AG04450 (cell line): ENCODE results near the gene SART3. TPM values are rescaled to one million over a fixed set of nuclear protein-coding genes. Genes with fewer than 3 reads are reported as not detected.

ENCODE experiments used
- CTCF ChIA-PET: fragments of 300-600, 350-600 bp; formaldehyde crosslinking; extraction: SDS; loops from one replicate; lab custom pipeline; 2022; ENCODE audit warnings: antibody characterized with exemption, inconsistent platforms; lab: Charles Lee
- POLR2A ChIA-PET: fragments of 350-600 bp; formaldehyde crosslinking; extraction: SDS; loops from one replicate; lab custom pipeline; 2021; ENCODE audit warnings: antibody characterized with exemption, inconsistent platforms; lab: Yijun Ruan, JAX
- DNase-seq: peaks from one replicate; pipeline ENCODE4 v3.0.0-alpha.2; 2011; ENCODE audit warnings: low read depth, low spot score
- H3K27ac ChIP-seq: one replicate; pipeline ENCODE4 v1.5.1; 2012; ENCODE audit warnings: low read depth, low read length, control low read depth
- H3K27me3 ChIP-seq: one replicate; pipeline ENCODE4 v1.6.0; 2012; ENCODE audit warnings: low read length; ENCODE audit not compliant: control insufficient read depth, insufficient read depth
- H3K4me3 ChIP-seq: 2 replicates; pipeline ENCODE4 v1.5.1; 2011; ENCODE audit warnings: mild to moderate bottlenecking, low read depth, low read length, control low read depth
- H3K9me3 ChIP-seq: 2 replicates; pipeline ENCODE4 v1.5.1; 2012; ENCODE audit warnings: low read length; ENCODE audit not compliant: control insufficient read depth, insufficient read depth
- polyA plus RNA-seq: library from polyadenylated mRNA; depleted of rRNA; stranded (reverse); fragments of >200 nt; gene quantifications from 2 replicates; pipeline ENCODE4 v1.2.3, GENCODE V29; 2011
- TF ChIP-seq, protein P1 (sequence below): IDR thresholded peaks from 2 replicates; pipeline ENCODE4 v1.5.1; 2011; ENCODE audit warnings: low read depth, low read length, control low read depth, inconsistent platforms

Gene SART3
- polyA plus RNA-seq, 1 experiment: 23.9 TPM

DNA sequence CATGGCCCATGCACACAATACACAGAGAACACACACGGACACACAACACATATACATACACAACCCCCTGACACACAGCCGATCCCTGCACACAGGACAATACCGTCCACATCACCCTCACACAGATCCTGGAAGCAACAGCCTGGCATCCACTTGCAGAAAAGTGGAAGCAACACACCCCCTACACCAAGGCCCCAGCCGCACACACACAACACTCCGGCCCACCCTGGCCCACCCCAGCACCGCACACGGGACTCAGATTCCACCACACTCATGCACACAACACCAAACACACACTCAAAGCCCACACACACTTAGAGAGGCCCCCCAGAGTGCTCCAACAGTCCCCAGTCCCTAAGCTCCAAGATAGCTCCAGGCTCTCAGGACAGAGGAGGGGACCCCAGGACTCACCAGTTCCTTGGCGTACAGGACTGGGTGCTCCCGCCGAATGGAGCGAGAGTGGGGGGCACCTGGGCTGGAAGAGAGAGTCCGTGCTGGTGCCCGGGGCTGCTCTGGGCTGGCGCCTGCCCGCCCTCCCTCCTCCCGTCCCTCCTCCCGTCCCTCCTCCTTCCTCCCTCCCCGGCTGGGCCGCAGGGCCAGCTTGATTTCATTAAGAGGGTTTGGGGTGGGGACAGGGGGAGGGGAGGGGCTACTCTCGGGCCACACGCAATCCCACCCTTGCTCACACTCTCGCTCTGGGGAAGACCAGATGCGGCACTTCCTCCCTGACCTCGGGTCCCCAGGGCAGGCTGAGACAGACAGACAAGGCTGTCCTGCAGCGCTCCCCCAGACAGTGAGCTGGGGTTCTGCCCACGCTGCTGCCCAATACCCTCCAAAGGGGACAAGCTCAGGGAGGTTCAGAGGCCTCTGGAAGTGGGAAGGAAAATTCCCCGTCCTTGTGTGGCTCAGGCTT, 36.8 kb upstream of the SART3 start, which contains the start of gene TMEM119:
Gene TMEM119 (minus strand): TSS at position 526 of the 913 bp plus-strand sequence. CDS start 5,701 bp downstream, outside the sequence.
- CTCF ChIA-PET: interaction anchor here (1.0 to 1.5 kb wide), 3 partner anchors 21 to 48 kb away, joined by 4 to 7 read pairs (median 4); no protein-coding TSS in a partner anchor

DNA sequence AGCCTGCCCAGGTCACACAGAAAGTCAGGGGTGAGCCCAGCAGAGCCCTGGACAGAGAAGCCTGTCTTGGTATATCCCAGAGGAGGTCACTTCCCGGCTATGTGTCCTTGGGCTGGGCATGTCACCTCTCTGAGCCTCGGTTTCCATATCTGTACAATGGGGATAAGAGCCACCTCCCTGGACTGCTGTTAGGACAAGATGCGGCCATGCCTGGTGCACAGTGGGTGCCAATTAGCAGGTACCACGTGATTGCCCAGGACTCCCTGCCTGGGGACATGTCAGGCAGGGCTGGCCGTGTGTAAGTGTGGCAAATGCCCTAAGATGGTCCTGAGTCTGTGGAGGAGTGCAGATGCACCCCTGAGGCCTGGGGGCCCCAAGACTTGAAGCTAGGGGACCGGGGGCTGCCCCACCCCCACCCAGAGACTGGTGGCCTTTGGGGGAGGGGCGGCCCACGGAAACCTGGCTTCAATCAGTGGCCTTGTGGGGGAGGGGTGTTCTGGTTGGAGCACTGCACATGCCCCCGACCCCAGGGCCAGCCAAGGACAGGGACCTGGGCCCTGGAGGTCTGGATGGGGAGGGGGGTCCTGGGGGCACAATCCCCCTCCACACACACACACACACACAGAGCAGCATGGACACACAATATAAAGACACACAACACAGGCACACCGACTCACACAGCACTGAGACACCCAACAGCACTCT, 36.0 kb upstream of the SART3 start:
- ChIA-PET POLR2A (no interaction called here), CTCF (no interaction called here)
- H3K27ac ChIP-seq: no peak overlapping the region
- TF ChIP-seq, protein P1, sequence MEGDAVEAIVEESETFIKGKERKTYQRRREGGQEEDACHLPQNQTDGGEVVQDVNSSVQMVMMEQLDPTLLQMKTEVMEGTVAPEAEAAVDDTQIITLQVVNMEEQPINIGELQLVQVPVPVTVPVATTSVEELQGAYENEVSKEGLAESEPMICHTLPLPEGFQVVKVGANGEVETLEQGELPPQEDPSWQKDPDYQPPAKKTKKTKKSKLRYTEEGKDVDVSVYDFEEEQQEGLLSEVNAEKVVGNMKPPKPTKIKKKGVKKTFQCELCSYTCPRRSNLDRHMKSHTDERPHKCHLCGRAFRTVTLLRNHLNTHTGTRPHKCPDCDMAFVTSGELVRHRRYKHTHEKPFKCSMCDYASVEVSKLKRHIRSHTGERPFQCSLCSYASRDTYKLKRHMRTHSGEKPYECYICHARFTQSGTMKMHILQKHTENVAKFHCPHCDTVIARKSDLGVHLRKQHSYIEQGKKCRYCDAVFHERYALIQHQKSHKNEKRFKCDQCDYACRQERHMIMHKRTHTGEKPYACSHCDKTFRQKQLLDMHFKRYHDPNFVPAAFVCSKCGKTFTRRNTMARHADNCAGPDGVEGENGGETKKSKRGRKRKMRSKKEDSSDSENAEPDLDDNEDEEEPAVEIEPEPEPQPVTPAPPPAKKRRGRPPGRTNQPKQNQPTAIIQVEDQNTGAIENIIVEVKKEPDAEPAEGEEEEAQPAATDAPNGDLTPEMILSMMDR: no peak
- H3K9me3 ChIP-seq: no peaks in the 10 kb centered on the region; the same call in 1 of the 2 replicates
- no peak for DNase-seq
- peak overlapping the region; percentile 75 for H3K4me3 ChIP-seq
- no peaks in the 10 kb centered on the region for H3K27me3 ChIP-seq

More for the DNA sequence above, 36.8 kb upstream of the SART3 start, which contains the start of gene TMEM119:
- POLR2A ChIA-PET: interaction anchor here (0.6 to 1.8 kb wide), 6 partner anchors 8 to 207 kb away, joined by 3 to 9 read pairs (median 3); no protein-coding TSS in a partner anchor
- TF ChIP-seq, protein P1: no peak
- H3K27ac ChIP-seq: peak within 1 kb of the TSS; percentile 47
- H3K4me3 ChIP-seq: peak within 1 kb of the TSS; percentile 75
- no peak for DNase-seq
- no peaks in the 10 kb centered on the region for H3K27me3 ChIP-seq
- no peaks in the 10 kb centered on the region for H3K9me3 ChIP-seq

DNA sequence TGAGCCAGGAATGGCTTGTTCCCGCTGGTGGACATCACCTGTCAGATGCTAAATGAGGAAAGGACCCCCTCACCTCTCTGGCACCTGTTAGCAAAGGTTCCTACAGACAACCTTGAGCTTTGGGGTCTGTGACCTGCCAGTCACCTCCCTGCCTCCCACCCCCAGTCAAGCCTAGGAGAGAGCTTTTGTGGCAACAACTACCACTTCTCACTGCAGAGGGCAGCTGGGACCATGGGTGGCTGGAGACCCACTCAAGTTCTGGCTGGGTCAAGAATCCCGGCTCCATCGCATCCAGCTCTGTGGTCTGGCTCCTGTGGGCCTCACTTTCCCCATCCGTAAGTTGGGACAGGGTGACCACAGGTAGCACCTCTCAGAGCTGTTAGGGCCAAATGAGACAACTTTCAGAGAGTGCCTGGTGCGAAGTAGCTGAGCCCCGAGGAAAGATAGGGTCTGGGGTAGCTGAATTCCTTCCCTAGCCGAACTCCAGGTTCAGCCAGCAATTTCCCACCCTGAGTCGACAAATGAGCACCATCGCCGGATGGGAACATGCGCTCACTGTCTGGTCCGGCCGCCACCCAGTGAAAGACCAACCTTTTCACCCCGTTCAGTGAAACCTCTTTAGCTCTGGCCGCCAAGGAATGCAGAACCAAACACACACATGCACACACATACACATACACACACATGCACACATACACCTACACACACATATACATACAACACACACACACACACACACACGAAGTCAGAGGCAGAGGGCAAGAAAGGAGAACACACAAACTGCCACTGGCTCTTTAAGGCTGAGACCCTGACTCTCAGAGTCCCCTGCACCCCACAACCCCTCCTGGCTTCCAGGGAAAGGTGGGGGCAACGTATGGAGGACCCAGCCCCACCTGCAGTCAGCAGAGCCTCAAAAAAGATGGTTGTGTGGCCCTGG, 35.0 kb upstream of the SART3 start:
- H3K4me3 ChIP-seq: peak overlapping the region; percentile 75
- H3K27ac ChIP-seq: no peak overlapping the region
- TF ChIP-seq, protein P1: no peak
- ChIA-PET POLR2A (no interaction called here), CTCF (interaction anchor here (1.1 to 1.2 kb wide), 2 partner anchors 22 to 25 kb away, joined by 4 to 6 read pairs; no protein-coding TSS in a partner anchor)
- no peak for DNase-seq
- no peaks in the 10 kb centered on the region for H3K27me3 ChIP-seq
- H3K9me3 ChIP-seq: no peaks in the 10 kb centered on the region; the same call in 1 of the 2 replicates

DNA sequence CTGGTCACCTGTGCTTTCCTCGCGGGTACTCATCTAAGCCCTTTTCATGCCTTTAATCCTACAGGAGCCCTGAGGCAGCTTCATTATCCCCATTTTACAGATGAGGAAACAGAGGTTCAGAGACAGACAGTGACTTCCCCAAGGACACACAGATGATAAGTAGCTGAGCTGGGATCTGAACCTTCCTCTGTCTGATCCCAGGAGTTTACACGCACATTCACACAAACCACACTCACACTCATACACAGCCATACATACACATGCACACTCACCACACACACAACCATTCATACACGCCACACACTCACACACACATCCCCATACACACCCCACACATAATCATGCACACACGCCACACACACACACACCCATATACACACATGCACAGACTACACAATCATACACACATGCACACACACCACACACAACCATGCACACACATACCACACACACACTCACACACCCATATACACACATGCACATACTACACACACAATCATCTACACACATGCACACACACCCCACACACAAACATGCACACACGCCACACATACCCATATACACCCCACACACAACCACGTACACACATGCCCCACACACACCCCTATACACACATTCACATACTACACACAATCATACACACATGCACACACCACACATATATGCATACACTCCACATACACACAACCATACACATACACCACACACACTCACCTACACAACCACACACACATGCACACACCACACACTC, 34.2 kb upstream of the SART3 start:
- CTCF ChIA-PET: interaction anchor here (0.9 to 1.2 kb wide), 4 partner anchors 22 to 24 kb away, joined by 3 to 6 read pairs (median 4); no protein-coding TSS in a partner anchor
- H3K27ac ChIP-seq: no peak overlapping the region
- POLR2A ChIA-PET: no interaction called here
- no peaks in the 10 kb centered on the region; the same call in 1 of the 2 replicates for H3K9me3 ChIP-seq
- H3K4me3 ChIP-seq: peak overlapping the region; percentile 75
- H3K27me3 ChIP-seq: no peaks in the 10 kb centered on the region
- TF ChIP-seq, protein P1: no peak
- DNase-seq: no peak
